CMK (cell line): ENCODE data around the gene LYZL6.
A peak's percentile ranks its signal among the peaks of the same experiment; 100 is the strongest.
"Not testable (repeated sequence)": the region's sequence is repeated elsewhere in the genome, so short reads cannot be mapped to it uniquely, and the experiment has no call there.

Experiments
- DNase-seq: peaks from one replicate; pipeline ENCODE4 v3.0.0-alpha.2; 2010; ENCODE audit warnings: low read depth

The LYZL6 gene

DNA sequence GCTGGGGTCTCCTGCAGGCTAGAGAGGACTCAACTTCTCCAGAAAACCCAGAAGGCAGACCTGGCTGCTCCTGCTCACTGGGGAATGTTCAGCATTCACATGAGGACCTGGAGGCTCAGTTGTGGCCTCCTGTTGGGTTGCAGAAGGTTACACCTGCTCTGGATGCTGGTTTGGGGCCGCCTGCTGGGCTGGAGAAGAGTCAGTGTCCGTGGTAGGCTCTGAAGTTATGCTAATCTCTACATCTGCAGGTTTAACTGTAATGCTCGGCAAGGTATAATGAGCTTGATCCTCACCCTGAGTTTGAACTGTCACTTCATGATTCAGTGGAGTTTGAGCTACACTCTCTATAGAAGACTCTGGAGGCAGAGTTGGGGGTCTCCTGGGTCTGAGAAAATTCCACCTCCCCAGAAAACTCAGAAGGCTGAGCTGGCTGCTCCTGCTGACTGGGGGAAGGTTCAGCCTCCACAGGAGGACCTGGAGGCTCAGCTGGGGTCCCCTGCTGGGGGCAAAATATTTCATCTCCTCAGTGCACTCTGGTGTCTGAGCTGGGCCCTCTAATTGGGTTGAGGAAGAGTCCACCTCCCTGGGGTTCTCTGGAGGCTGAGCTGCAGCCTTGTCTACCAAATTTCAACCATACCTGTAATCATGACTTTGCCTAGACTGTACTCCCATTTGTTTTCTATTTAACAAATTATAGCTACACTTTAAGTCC lies 36.4 kb downstream of the LYZL6 start:
- DNase-seq: no peak

DNA sequence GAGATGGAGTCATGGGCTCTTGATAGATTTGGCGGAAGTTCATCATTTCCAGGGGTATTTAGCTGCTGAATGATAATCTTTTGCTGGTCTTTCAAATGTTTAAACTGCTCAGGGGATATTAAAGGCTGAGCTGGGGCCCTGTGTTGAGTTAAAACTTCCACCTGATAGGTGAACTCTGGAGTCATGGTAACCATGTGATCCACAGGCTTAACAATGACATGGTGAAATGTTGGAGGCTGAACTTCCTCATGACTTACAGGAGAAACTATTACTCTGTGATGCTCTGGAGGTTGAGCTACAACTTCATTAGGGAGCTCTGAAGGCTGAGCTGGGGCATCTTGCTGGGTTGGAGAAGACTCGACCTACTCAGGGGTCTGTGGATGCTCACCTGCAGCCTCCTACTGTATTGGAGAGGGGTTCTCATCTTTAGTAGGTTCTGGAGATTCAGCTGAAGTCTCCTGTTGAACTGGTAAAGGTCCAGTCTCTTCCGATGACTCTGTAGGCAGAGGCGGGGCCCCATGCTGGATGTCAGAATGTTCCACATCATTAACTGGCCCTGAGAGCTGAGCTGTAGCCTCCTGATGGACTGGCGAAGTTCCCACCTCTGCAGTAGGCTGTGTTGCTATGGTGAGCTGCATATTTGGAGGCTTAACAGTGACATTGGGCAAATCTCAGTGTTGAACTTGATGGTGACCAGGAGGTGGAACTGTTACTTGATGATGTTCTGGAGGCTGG lies 37.2 kb downstream of the LYZL6 start:
- no peak for DNase-seq

DNA sequence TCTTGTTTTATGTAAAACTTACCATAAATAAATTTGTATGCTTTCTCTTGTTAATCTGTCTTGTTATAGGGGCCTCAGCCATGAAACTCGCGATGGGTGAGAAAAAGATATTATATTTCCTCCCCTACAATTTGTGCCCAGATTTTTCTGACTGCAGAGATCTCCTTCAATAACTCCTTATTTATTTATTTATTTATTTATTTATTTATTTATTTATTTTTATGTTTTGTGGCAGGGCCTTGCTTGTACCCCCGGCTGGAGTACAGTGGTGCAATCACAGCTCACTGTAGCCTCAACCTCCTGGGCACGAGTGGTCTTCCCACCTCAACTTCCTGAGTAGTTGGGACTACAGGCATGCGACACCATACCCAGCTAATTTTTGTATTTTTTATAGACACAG lies 40.1 kb downstream of the LYZL6 start:
- no peak for DNase-seq

DNA sequence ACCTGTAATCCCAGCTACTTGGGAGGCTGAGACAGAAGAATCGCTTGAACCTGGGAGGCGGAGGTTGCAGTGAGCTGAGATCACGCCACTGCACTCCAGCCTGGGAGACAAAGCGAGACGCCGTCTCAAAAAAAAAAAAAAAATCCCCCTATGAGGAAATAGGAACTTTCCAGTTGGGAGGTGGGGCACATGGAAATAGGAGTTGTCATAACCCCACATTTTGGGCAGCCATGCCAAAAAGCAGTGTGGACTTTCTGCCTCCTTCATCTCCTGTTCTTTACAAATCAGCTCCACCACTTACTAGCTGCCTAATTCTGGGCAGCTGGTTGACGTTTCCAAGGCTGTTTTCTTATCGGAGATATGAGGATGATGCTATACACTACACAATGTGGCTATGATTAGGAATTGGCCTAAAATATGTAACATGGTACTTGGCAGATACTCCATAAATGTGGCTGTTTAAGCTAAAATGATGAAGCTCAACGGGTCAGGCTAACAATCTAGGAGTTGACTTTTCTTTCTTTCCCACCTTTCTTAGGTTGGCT lies 41.8 kb downstream of the LYZL6 start:
- no peak for DNase-seq

DNA sequence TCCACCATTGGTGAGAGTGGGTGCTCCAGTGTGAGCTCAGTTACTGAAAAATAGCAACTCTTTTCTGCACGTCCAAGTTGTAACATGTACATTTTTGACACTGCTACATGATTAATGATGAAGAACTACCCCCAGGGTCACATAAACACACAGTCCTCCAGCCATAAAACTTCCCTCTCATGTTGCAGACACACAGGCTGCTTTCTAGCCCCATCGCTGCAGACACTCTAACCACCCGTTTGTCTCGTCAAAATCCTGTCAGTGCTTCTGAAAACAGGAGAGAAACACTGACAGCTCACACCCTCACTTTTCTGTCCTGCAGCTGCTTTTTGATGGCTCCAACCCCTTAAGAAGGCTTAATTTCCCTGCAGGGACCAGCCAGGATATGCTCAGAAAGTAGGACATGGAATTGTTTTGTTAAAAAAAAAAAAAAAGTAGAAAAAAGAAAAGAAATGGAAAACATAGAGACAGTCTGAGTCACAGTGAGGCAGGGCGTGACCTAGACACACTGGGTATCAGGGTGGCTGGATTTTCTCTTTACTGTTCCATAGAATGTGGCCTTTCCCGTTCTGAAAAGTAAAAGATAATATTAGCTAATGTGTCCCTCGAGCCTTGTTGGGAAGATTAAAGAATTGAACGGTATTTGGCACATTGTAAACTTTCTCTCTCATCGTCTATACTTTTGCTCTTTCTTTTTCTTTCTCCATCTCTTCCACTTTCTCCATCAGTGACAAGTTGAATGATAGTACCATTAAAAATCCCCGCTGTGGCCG lies 42.6 kb downstream of the LYZL6 start:
- no peak for DNase-seq

DNA sequence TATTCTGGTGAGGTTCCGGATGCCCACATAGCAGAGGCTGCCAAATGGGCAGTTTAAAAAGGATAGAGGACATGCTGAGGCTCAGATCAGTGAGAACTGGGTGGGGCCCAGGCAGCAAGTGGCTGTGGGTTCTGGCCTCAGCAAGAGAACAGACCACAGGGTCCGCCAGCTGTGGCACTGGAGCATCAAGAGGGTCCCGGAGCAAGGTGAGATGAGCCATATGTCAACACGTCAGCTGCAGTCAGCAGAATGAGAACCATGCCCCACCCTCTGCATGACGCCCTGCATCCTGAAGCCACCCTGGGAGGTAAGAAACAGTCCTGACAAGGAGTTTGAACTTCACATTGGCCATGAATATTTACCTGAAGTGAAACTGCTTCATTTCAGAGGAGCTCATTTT lies 43.2 kb downstream of the LYZL6 start:
- DNase-seq: no peak

DNA sequence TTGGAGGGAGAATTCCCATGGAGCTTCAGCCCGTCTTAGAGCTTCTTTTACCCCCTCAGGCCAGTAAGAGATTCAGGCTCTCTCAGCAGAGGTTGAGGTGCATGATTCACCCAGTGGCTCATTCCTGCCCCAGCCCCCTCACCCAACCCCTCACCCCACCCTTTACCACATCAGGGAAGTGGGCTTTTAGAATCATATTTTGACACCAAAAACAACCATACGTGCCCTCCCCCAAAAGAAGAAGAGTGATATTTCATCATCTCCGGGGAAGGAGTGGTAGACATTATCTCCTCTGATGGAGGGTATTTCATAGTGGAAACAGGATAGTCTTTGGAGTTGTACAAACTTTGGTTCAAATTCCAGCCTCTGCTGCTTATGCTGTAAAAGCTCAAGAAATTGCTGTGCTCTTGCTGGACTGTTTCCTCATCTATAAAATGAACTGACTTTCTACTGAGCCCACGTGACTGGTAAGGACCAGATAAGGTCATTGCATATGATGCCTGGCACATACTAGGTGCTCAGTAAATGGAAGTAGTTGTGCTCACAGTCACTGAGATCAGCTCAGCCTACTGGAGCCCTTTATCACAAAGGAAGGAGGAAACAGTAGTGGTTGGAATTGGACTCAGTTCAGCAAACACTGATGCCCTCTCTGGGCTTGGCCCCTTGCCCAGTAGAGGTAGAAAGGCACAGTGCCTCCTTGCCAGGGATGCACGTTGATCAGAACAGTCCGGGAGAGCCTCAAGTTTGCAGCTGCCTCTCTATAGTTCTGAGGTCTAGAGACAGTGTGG lies 45.0 kb downstream of the LYZL6 start:
- no peak for DNase-seq

DNA sequence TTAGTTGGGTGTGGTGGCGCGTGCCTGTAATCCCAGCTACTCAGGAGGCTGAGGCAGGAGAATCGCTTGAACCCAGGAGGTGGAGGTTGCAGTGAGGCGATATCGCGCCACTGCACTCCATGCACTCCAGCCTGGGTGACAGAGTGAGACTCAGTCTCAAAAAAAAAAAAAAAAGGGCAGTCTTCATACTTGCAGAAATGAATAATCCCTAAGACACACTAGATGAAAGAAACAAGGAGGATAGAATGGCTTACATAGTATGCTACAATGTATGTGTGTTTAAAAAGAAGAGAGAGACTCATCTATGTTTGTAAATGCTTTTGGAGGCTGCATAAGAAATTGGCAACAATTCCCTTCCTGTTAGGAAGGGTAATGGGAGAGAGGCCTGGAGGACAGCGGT lies 45.7 kb downstream of the LYZL6 start:
- DNase-seq: not testable (repeated sequence)

DNA sequence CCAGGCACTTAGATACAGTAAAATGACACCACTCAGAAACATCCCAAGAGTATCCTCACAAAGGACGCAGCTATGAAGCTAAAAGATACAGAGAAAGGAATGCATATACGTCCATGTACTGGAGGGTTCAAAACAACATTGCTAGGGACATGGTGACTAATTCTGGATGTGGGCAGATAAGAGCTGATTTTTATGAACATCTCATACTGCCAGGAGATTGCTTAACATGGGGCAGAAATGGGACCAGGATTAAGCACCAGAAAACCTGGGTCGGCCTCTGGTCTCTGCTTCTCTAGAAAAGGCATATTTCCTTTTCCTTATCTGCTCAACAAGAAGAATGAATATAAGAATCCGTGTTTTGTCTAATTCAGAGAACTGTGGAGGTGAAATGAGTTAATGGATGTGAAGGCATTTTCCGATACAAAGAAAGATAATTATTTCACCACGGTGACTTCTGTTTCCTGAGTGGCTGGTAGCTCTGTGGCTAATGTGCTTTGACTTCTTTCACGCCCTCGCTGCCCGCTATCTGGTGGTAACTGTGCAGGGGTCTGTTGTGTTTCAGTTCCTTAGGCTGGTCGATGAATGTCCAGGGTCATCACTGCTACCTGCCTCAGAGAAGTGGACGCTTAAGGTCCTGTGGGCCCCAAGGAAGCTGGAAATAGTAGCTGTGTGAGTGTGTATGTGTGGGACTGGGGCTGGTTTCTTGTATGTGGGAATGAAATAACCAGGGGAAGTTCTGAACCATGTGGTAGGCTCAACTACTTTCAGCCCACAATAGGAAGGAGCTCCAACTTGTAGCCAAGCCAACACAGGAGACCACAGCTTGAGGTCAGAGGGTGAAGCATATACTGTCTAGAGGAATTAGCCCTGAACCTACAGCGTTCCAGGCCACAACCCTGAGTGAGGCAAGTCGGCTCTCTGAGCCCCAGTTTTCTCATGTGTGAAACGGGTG lies 47.6 kb downstream of the LYZL6 start:
- DNase-seq: peak; percentile 74

DNA sequence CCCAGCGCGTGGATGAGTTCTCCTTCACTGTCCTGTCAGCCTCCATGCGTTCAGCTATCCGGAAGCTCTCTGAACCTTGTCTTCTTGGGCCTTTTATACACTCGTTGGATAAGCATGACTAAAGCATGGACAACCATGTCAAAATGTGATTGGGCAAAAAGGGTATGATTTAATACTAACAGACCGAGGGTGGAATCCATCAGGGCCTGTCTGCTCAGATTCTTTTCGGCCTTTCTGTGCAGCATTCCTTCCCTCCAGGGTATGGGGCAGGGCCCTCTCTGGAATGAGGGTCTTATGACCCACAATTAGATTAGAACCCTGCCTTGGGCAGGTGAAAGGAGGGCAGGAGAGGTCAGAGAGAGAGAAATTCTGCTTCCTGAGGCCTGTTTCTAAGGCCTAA lies 49.3 kb downstream of the LYZL6 start:
- no peak for DNase-seq

DNA sequence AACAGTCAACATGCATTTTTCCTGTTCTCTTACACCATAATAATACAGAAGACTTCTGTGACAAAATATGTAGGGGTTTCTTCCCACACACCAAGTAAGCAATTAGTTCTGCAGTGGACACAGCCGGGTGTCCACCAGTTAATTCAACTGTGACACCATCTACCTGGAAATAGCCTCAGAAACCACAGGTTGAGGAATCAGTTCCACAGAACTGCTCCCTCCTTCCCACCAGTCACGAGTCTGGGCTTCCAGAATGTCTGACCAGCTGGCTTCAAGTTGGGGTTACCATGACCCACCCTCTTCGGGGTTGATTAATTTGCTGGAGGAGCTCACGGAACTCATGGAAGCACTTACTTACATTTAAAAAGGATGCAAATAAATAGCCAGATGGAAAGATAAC lies 49.8 kb downstream of the LYZL6 start:
- DNase-seq: no peak

DNA sequence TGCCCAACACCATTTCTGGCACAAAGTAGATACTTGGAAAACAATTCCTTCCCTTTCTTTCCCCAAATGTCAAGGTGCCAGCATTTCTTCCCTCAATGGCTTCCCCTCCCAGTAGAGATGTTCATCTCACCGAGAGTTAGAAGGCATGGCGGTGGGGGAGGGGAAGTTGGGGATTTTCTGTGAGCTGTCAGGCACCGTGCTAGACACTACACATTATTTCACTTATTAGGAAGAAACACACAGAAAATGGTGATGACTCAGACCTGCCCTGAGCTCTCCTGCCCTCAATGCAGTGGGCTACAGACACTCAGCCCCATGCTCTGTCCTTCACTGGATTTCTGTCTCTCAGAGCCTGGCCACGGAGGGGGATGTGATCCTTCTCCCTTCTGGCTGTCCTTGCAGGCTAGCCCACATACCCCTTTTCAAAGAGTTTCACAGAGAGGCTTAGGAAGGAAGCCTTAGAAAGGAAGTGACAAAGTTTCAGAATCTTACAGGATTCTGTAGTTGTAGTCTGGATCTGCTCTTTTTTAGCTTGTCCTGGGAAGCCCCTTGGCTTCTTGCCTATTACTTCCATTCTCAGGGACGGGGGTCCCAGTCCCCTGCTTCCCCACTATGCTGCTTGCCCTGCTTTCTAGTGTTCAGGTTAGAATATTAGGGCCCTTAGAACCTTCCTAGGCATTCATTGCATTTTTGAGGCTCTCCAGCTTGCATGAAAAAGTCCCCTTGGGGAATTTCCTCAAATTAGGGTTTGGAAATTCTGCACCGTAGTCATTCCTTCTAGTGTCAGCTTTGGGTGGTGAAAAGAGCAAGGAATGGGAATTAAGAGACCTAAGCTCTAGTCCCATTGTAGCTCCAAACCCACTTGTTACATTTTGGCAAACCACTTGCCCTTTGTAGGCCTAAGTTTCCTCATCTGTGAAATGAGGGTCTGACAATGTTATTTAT lies 51.1 kb downstream of the LYZL6 start:
- DNase-seq: no peak

DNA sequence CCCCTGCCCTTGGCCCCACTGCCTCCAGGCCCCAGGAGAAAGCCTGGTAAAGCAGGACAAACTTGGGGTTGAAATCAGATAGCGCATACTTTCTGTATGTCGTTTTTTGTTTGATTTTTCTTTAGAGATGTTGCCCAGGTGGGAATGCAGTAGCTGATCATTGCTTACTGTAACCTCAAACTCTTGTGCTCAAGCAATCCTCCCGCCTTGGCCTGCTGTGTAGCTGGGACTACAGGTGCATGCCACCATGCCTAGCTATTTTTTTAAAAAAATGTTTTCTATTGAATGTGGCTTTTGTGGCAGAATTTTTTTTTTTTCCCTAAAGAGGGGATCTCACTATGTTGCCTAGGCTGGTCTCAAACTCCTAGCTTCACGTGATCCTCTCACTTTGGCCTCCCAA lies 52.2 kb downstream of the LYZL6 start:
- DNase-seq: no peak

DNA sequence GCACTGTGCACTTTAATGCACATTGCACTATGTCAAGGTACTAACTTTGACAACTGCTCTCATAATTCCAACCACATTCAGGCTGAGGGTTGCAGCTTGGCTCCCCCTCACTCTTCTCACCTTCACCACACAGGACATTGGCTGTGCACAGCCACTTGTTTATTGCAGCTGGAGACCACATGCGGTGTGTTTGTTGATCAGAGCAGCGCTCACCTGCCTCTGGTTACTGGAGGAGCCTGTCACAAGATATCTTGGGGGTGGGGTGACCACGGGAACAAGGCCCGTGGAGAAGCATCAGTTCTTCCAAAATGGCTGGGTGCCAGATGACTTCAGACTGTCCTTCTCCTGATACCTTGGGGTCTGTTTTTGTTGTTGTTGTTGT lies 52.7 kb downstream of the LYZL6 start:
- DNase-seq: no peak

DNA sequence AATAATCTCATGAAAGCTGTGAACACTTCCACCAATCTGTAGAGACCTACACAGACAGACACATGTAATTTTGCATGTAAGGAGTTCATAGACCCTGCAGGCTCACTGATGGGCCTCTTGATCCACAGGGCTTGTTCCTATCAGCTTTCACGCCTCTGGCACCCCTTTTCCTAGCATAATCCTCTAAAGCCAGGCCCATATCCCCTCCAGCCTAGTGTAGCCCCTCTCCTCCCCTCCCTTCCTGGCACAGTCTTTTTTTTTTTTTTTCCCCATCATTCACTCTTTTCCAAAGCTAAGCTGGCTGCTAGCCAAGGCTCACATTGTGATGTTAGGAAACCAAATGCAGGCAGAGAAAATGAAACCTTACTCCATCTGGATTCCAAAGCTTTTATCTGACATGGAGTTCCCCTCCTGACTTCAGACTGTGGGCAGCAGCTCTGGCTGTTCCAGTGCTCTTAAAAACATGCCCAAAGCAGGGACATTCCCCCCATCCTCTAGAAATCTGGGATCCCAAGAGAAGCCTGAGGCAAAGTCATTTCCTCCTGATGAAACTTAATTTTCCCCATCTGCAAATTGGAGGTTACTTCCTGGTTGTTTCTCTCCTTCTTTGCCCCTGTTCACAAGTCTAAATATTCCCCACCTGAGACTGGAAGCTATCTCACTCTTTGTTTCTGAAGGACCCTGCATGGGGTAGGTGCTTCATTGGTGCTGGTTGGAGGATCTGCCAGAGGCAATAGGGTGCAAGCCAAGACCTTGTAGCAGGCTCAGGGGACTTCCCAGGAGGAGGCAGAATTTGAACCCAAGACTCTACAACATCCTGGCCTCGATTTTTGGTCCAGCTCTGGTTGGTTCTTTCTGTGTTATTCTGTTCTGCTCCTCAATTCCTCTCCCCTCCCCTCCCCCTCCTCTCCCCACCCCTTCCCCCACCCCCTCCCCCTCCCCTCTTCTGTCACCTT lies 53.4 kb downstream of the LYZL6 start:
- no peak for DNase-seq

DNA sequence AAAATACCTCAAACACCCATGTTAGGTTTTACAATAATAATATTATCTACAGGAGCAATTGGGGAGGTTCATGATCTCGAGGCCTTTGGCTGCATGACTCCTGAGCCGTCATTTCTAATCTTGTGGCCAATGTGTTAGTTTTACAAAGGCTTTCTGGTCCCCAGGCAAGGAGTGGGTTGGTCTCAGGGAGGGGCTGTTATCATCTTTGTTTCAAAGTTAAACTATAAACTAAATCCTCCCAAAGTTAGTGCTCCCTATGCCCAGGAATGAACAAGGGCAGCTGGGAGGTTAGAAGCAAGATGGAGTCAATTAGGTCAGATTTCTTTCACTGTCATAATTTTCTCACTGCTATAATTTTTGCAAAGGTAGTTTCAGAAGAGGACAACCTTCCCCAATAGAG lies 54.3 kb downstream of the LYZL6 start:
- no peak for DNase-seq
